ENCODE data around the gene WWOX.

Gene WWOX

DNA sequence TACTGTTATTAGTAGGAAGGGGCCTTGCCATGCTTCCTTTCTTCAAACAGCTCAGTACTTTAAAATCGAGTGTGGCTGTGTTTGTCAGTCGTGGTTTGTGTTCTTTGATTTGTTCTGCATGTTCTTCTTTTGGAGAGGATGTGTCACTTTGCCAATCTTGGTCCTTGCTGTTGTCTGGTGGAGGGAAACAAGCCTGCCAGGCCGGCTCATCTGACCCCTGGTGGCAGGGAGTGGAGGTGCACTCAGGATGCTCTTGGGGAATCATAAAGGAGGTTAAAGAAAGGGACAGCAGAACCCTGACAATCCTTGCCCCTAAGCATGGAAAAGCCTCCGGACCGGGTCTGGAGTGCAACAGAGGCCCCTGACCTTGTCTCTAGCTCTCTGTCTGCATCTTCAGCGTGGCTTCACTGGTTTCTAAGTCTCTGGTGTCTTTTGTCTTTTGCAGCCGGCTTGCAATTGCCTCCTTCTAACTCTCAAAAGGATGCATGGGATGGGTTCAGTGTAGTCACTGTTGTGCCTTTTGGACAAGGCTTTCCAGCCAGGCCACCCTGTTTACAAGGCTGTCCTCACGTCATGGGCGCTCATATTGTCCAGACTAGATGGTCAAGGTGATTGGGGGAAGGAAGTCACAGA lies 135.8 kb downstream of the WWOX start:
- DNase-seq, result peak; percentile 42

DNA sequence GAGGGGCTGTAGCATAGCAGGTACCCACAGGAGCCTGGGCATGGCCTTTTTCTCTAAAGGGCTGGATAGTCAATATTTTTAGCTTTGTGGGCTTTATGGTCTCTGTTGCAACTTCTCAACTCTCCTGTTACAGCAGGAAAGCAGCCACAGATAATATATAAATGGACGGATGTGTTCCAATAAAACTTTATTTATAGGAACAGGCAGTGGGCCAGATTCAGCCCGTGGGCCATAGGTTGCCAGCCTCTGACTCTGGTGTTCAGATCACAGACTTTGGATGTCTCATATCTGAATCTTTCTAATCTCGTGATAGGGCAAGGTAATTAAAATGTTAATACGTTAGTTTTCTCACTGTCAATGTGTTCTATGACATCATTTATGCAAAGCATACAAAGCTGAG lies 136.4 kb downstream of the WWOX start:
- DNase-seq, result no peak

DNA sequence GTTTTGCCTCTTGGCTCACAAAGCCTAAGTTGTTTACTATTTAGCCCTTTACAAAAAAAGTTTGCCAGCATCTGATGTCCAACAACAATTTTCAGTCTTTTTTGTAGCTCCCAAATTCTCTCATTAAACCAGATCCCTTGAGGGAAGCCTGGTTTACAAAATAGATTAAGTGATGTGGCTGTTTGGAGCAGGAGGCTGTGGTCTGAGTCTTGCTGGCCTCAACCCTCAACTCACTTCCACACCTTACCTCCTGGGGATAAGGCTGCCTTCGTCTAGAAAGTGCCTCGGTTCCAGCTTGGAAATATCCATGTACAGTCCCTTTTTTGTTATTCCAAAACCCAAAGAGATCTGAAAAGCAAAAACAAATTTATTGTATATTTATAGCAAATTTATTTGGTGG lies 138.4 kb downstream of the WWOX start:
- no peak for DNase-seq

- no peak for DNase-seq
These were observed 141.2 kb downstream of the WWOX start for GRCh38 chr16:78240459-78241222.

DNA sequence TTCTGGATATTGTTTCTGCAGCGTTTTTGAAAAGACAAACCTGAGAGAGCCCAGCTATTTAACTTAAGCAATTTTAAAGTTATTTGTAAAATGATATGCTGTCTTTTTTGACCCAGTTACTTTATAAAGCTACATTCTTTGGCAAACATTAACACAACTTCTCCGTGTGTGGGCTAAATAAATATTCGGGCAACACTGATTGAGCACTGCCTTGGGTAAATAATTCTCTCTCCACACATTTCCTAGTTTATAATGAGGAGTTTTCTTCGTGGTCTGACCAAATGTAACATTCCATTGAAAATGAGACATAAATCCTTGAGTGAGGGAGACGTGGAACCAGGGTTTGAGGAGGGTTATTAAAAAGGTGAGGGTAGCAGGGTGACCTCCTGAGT lies 142.8 kb downstream of the WWOX start:
- no peak for DNase-seq

DNA sequence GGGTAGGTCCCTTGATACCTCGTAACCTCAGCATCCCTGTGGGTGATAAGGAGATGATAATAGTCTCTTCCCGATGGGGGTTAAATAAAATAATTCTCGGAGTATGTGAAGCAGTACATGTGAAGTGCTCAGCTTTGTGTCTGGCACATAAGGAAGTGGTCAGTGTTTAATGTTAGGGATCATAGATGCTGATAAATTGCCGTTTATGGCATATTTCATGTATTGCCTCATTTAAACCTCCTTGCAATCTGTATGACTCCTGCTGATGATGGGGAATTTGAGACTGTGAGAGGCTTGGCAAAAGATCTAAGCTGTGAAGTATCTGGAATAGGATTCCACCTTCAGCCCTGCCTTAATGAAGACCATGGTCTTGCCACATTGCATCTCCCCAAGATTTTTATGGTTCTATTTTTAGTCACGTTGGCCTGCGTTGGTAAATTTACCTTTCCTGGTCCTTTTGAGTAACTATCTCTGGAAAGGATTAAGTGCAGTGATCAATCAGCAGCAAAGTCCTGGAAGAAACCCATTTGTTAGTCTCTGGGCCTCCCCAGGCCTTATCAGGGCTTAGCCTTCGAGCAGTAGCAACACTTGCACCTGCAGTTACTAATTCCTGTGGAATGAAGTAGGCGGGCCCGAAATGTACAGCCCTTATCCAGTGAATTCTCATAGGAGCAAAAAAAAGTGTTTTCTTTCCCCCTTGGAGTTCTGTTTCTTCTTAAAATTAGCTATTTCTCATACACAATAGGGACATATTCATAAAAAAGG lies 144.9 kb downstream of the WWOX start:
- DNase-seq, result no peak

GRCh38 chr16:78246559-78246958 lies 147.1 kb downstream of the WWOX start:
- no peak for DNase-seq

DNA sequence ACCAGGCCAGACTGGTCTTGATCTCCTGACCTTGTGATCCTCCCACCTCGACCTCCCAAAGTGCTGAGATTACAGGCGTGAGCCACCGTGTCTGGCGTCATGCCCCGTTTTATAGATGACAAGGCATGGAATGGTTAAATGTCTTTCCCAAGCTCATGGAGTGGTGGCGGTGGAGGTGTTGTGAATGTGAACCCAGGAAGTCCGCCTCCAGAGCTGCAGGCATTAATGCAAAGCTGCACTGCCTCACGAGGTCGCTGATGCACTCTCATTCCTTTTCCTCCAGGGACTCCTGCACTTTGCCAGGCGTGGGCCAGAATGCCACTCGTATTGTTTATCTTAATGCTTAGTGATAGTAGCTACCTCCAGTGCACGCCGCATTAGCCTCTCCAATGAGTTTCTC lies 149.6 kb downstream of the WWOX start:
- DNase-seq, result no peak

- DNase-seq, result no peak
These were observed 150.4 kb downstream of the WWOX start for GRCh38 chr16:78249832-78250231.

DNA sequence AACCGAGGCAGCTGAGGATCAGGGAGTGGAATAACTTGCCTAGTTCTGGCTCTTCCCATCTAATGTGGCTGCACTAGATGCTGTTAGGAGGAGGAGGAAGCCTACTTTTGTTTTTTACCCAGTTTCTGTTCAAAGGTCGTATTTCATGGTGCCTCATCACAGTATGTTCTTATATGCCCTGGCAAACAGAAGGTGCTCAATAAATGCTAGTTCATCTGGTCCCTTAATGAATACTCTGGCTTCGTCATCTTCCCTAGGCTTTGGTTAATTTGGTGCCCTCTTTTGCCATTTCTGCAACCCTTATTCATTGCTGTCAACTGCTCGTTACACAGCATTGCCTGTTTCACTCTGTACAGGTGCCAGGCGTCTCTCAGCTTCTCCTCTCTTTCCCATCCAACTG lies 151.7 kb downstream of the WWOX start:
- no peak for DNase-seq

DNA sequence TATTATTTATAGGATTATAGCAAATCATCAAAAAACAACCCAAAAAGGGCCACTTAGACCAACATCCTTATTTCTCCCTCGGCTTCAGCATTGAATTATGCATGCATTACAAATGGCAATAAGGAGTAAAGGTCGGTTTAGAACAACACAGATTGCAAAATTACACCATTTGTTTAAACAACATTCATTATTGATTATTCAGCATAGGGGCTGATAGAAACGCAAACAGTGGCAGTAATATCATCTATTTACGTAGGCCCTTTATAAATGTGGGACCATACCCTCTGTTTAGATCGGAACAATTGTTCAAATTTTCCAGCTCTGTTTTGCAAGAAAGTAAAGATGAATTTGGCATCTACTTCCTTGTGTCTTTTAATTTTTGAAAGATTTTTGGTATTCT lies 153.3 kb downstream of the WWOX start:
- no peak for DNase-seq

- DNase-seq, result no peak
These were observed 155.4 kb downstream of the WWOX start for GRCh38 chr16:78254841-78255240.

GRCh38 chr16:78256686-78257375 lies 157.4 kb downstream of the WWOX start:
- no peak for DNase-seq

DNA sequence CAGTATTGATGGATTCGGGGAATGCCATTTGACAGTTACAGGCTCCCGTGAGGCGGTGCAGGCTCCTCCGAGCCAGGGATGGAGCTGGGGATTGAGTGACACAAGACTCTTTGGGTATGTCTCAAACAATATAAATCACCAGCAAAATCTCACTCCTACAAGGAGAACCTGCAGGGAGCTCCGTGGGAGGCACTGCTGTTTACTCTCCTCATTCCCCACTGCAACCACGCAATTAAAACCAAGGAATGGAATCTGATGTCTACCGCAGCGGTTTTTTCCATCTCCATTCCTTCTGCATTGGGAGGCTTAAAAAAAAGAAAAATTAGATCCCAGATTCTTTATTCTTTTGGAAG lies 157.9 kb downstream of the WWOX start:
- no peak for DNase-seq

DNA sequence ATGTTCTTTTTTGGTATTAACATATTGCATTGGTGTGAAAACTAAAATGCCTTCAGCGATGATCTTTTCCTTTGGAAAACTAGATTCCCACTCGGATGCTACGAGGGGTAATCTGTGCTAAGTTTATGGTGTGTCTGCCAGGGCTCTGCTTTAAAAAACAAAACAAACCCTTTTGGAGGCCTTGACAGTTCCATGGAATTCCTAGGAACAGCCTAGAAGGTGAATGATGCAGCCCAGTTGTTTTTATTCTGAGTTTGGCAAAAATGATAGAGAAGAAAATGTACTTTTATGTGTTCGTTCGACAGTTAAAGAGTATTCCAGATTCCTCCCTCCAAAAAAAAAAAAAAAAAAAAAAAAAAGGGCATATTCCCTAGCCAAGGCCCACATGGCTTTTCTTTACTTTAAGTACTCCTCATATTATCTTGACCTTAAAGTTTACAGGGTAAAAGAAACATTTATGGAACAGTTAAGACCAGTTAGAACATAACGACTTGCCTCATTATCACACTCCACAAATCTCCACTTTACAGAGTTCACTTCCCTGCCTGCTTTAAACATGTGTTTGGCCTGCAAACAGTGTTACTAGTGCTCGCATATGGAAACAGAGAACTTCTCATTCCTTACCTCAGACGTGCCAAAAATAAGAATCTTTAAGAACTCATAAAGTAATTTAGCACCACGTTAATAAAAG lies 159.1 kb downstream of the WWOX start:
- DNase-seq, result no peak

GRCh38 chr16:78259873-78260272 lies 160.4 kb downstream of the WWOX start:
- no peak for DNase-seq

GRCh38 chr16:78264642-78265041 lies 165.2 kb downstream of the WWOX start:
- no peak for DNase-seq

DNA sequence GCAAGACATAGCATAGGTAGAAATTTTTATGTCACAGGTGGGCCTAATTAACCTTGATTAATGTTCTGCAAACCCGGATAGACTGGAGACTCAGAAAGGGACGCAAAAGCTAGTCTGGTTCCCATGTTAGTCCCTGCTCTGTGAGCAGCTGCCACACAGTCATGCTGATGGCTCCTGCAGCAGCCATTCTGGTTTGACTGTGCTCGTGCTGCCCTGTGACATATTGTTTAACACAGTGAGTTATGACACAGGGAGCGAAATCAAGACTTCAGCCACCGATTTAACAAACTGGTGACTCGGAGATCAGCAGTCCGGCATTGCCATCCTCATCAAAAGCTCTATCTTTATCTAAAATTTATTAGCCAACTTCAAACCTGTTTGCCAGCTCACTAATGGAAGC lies 169.8 kb downstream of the WWOX start:
- DNase-seq, result no peak

- no peak for DNase-seq
These were observed 172.5 kb downstream of the WWOX start for GRCh38 chr16:78271981-78272380.

GRCh38 chr16:78274771-78275170 lies 175.3 kb downstream of the WWOX start:
- no peak for DNase-seq

DNA sequence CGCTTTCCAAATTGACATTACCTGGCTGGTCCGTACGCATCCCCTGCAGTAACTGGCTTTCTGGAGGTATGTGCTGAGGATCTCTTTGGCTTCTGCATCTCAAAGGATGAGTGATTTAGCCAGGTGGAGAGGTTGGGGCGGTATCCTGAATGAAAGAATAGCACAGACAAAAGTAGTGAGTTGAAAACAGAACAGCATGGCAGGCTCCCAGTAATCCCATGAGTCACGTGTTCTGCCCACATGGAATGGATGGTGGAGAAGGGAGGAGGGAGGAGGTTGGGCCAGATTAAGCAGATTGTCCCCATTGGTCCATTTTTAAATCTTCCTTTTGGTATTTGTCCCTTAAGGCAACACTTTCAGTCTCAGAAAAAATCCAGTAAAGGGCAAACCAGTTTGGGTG lies 176.0 kb downstream of the WWOX start:
- no peak for DNase-seq

GRCh38 chr16:78277321-78278055 lies 178.0 kb downstream of the WWOX start:
- no peak for DNase-seq

Data from effector CD4-positive, alpha-beta T cell (primary cell).